NCI-H1105 treated with DMSO at 0.1 percent for 48 hours (cell line): ENCODE data around the gene BMPR1B.

Experiments
- DNase-seq: peaks from one replicate; lab custom pipeline; 2025; lab: John Stamatoyannopoulos, UW

Gene BMPR1B

GRCh38 chr4:94960708-94961107 lies 203.0 kb downstream of the BMPR1B start:
- DNase-seq: no peak

DNA sequence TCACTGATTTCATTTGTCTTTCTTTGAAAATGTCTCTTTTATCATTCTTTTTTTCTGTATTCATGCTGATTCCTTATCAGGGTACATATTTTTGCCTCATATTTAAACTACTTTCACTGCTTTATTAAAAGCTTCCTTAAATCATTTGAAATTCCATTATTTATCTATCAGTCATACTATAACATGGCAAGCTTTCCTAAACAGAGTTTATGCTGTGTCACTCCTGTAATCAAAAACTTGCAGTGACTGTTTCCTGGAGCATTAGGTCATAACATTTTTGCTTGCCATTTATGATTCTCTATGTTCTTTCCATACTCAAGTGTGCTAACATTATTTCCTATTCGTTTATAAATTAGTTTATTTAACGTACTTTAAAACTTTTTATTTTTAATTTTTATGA lies 203.7 kb downstream of the BMPR1B start:
- DNase-seq: no peak

GRCh38 chr4:94962484-94962883 lies 204.7 kb downstream of the BMPR1B start:
- DNase-seq: no peak

- DNase-seq: no peak
Measured at GRCh38 chr4:94965852-94966251, 208.1 kb downstream of the BMPR1B start.

GRCh38 chr4:94968493-94968892 lies 210.7 kb downstream of the BMPR1B start:
- no peak for DNase-seq

GRCh38 chr4:94970650-94971049 lies 212.9 kb downstream of the BMPR1B start:
- DNase-seq: no peak

- no peak for DNase-seq
Measured at GRCh38 chr4:94974773-94975172, 217.0 kb downstream of the BMPR1B start.

DNA sequence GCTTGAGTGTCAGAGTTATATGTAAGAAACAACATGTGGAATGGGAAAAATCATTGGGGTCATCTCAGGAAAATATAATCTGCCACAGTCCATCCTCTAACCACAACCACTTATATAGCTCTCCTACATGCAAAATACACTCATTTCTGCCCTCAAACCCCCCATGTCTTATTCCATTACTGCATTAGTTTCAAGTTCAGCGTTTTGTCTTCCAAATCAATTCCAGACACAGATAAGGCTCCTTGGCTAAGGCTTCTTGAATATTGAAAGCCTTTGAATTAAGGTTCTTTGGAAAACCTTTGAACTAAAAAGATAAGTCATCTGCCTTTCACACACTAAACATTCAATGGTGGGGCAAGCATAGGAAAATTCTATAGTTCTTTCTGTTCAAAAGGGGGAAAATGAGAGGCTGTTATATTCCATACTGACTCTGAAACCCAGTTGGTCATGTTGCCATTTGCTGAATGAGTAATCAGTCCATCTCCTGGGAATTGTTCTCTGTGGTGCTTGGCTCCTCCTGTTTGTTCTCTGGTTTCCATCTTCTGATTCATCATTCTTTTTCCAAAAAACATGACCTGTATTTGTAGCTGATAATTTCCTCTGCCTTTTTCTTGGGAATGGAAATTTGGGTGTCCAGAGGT lies 218.7 kb downstream of the BMPR1B start:
- no peak for DNase-seq

DNA sequence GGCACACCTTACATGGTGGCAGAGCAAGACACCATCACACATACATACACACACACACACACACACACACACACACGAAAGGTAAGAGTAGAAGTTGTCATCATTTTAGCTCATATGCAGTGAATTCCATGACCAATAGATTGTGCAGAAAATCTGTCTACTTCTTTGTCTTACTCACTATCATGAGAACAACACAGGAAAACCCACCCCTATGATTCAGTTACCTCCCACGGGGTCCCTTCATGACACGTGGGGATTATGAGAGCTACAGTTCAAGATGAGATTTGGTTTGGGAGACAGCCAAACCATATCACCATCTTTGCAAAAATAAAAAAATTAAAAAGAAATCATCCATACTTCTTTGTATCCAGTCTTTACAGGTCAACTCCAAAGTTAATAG lies 221.1 kb downstream of the BMPR1B start:
- DNase-seq: no peak

DNA sequence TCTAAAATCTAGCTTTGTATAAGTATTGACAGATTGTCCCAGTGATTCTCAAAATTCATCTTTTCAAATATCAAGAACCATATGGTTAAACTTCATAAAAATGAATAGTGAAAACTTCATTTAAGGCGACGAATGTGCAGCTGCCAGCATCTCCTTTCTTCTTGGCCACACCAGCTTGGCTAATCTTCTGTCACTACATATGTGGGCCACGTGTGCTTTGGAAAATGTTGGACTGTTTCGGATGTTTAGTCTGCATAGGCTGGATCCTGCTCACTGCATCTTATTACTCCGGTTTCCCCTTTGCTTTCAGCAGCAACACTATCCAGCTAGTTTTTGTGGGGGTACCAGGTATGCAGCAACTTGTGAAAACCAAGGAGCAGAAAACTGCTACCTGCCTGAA lies 221.9 kb downstream of the BMPR1B start:
- DNase-seq: no peak

- peak; percentile 30 for DNase-seq
Measured at GRCh38 chr4:94995684-94996394, 238.1 kb downstream of the BMPR1B start.

DNA sequence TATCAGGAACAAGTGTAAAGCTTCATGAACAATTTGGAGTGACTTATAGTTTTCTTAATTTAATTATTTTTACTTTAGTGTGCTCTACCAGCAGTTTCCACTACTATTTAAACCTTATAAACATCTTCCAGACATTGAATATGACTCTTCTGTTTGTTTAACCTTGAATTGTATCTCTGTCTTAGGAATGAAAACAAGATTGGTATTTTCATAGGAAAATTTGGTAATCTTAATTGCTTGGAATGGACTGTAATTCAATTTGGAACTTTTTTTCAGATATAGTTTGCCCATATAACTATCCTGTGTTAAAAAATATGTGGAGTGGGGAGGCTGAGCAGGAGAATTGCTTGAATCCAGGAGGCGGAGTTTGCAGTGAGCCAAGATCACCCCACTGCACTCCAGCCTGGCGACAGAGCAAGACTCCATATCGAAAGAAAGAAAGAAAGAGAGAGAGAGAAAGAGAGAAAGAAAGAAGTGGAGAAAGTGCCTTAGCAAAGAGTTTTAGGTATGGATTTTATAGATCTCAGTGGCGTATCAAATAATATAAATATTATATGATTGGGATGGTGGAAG lies 242.4 kb downstream of the BMPR1B start:
- no peak for DNase-seq

GRCh38 chr4:95004912-95005311 lies 247.2 kb downstream of the BMPR1B start:
- no peak for DNase-seq

GRCh38 chr4:95007998-95008397 lies 250.2 kb downstream of the BMPR1B start:
- no peak for DNase-seq

GRCh38 chr4:95013236-95013635 lies 255.5 kb downstream of the BMPR1B start:
- DNase-seq: no peak

DNA sequence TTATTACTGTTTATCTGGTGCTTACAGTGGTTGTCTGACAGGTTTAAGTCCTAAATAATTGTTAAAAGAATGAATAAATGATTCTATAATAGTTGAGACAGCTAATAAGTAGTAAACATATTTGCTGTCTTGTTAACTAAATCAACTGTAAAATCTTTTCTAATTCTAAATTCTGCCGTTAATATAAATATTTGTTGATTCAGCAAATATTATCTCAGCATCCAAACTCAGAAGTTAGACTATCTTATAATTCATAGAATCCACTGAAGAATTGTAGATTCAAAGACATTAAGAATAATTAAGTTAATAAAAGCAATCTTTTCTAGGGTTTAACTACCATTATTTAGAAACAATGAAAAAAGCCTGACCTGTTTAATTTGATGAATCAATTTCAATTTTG lies 256.3 kb downstream of the BMPR1B start:
- no peak for DNase-seq

- no peak for DNase-seq
Measured at GRCh38 chr4:95017305-95018064, 259.7 kb downstream of the BMPR1B start.

DNA sequence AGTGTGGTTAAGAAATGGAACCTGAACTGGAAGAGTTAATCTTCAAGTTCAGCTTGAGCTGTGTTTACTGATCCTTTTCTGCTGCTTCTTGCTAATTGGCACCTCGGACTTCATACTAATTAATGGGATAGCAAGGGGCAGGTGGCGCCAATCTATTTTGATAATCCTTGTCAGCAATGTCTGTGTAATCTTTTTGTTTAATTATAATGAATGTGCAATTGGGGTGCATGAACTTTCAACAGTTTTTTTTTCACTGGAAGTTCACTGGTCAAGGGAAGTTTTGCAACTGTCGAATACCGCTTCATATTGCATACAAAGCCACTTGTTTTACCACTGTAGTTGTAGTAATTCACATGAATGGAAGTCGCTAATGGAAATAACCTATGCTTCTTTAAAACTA lies 261.0 kb downstream of the BMPR1B start:
- peak; percentile 25 for DNase-seq

DNA sequence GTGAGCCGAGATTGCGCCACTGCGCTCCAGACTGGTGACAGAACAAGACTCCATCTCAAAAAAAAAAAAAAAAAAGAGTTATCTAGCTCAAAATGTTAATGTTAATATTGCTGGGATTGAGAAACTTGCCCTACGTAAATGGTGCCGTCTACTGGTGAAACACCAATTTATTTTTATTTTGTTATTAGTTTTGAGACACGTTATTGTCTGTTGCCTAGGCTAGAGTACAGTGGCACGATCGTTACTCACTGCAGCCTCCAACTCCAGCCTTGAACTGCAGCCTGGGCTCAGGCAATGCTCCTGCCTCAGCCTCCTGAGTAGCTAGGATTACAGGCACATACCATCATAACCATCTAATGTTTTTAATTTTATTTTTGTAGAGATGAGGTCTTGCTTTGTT lies 262.8 kb downstream of the BMPR1B start:
- no peak for DNase-seq

GRCh38 chr4:95021099-95021498 lies 263.3 kb downstream of the BMPR1B start:
- no peak for DNase-seq

DNA sequence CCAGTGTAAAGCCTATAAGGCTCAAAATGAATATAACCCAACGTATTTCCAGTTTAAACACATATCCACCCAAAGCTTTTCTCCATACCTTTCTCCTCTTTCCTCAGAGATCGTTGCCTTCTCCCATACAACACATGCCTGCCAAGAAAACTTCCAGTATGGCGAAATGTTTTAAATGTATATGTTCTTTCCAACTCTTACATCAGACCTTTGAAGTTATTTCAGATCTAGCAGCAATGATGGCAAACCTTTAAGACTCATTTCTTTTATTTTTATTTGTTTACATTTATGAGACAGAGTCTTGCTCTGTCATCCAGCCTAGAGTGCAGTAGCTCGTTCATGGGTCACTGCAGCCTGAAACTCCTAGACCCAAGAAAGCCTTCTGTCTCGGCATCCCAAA lies 265.4 kb downstream of the BMPR1B start:
- no peak for DNase-seq

DNA sequence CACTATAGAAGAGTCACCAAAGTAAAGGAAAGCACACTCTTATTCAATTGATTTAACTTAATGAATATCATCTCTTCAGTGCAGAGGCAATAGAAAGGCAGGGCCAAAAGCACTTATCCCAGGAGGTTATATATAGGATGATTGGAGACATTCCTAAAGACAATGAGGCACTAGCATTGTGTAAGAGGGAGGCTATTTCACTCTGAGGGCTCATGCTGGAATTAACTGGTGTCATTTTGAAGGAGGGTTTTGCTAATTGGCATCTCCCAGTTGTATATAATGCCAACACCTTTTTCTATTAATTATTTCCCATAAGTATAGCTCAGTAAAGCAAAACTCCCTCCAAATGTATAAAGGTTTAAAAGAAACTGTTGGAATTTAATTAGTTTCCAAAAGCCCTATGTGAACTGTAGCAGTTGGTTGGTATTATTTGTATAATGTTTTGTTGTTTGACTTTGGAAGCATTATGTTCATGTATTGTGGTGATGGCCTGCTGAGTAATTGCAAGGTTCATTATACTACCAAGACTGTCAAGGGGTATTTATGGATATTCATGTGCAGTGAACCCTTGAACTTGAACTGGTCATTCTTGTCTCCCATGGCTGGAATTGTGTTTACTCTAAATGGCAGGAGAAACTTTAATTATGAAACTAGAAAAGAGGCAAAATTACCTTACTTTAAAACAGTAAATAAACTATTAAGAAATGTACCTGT lies 270.3 kb downstream of the BMPR1B start:
- DNase-seq: no peak
